Heart left ventricle (tissue), 13 donors: ENCODE results near the gene CTSH.

Source experiments
- POLR2A ChIP-seq, 2 donors: fragments of 450-650 bp; IDR thresholded peaks; one replicate each; pipeline ENCODE4 v1.6.1; 2017; ENCODE audit warnings: antibody characterized with exemption in 2 of 2, mild to moderate bottlenecking in 2 of 2, moderate library complexity in 2 of 2
- TF ChIP-seq, protein P1 (sequence below), 12 donors: fragments of 200-600 bp; sonication (generic) in 4 of 12; IDR thresholded peaks; one replicate each; pipeline versions ENCODE4 v1.5.0 to v1.8.0; 2018 to 2022; ENCODE audit warnings: antibody characterized with exemption in 12 of 12, mild to moderate bottlenecking in 5 of 12
- donor health status: ischemic (EF 13 %, LVEDD 7.1; RV severe dilation, severe dysfunction).
- donor health status: DM: no; HTN: yes; CAD: no.
- donor health status: DM: no; HTN: no; CAD: no.
- donor health status: ischemic (EF 25% LVEDD 6.9; RV normal size, moderate dysfunction).
- donor health status: ischemic (EF 25% LVEDD 5.7; RV mildly dilated, moderate dysfunction).
- donor health status: ischemic (EF 35%, LVEDD 5.7; RV mildly dilated, moderate dysfunction).
- donor health status: nonischemic (EF 11% LVEDD 7.7; RV severe dilation, severe dysfunction).
- donor health status: DM: yes; HTN: yes; CAD: no.
- donor health status: PGD.
- donor health status: ischemic (EF 29% LVEDD 5.4; RV normal size, mild dysfunction).
- donor health status: nonischemic (EF 23%, LVEDD 6.1; RV moderate dilation, normal function).

DNA sequence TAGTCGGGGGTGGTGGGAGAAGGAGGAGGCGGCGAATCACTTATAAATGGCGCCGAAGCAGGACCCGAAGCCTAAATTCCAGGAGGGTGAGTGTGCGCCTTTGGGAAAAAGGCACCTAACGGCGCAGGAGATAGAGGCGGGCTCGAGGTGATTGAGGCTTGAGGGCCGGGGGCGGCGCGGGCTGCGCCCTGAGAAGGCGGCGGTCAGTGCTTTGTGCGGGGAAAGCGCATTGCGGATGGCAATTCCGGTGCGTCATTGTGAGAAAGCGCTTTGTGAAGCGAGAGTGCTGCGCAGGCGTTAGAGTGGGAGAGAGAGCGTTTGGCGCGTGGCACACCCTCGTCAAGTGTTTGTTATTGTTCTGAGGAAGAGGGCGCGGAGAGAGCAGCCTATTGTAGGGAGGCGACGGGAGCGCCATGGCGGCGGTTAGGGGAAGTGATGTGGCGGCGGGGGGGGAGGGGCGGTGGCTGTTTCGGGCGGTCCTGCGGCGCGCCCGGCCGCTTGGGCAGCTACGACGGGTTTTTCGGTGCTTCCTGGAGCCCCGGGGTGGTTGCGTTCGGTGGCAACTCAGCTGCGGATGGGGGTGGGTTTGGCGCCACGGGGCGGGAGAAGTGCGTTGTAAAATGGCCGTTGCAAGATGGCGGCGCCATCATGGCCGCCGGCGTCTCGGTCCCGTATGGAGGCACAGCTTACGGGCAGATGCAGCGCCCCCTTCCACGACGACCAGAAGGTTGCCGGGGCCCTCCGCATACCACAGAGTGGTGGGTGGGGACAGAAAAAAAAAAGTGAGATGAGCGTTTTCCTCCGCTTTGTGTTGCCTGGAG lies 71.7 kb downstream of the CTSH start:
- TF ChIP-seq, protein P1, sequence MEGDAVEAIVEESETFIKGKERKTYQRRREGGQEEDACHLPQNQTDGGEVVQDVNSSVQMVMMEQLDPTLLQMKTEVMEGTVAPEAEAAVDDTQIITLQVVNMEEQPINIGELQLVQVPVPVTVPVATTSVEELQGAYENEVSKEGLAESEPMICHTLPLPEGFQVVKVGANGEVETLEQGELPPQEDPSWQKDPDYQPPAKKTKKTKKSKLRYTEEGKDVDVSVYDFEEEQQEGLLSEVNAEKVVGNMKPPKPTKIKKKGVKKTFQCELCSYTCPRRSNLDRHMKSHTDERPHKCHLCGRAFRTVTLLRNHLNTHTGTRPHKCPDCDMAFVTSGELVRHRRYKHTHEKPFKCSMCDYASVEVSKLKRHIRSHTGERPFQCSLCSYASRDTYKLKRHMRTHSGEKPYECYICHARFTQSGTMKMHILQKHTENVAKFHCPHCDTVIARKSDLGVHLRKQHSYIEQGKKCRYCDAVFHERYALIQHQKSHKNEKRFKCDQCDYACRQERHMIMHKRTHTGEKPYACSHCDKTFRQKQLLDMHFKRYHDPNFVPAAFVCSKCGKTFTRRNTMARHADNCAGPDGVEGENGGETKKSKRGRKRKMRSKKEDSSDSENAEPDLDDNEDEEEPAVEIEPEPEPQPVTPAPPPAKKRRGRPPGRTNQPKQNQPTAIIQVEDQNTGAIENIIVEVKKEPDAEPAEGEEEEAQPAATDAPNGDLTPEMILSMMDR (IDR thresholded peaks at IDR 0.05), result peak; percentile 7 to 61 (median 42)
- TF ChIP-seq POLR2A (IDR thresholded peaks at IDR 0.05), result peak; percentile 67 to 84
